ENCODE measurements around the gene TOB1. TPM values are rescaled to one million over a fixed set of nuclear protein-coding genes. Genes with fewer than 3 reads are reported as not detected.

The TOB1 gene
- total and polyA plus RNA-seq, 2 of the 4 experiments (the other 2 are of a cell fraction): 4.3 to 9.0 TPM

- Histone ChIP-seq H3K4ac (ENCODE audit: low read depth, low read length) (no peak overlapping the region), H3K23ac (ENCODE audit: low read depth, low read length) (no peak overlapping the region), H3K27me3 (ENCODE audit: control insufficient read depth, insufficient read depth, low read length) (peaks cover 14% of the 10 kb centered on the region), H3K56ac (ENCODE audit: extremely low read depth, insufficient read depth, low read length) (no peak overlapping the region), H2BK15ac (ENCODE audit: low read depth, low read length) (no peak overlapping the region), H2AK9ac (replicated peaks; ENCODE audit: low read depth, low read length, poor library complexity) (peak overlapping the region; percentile 44), H3K79me1 (ENCODE audit: low read depth in 1 of 2, low read length in 2 of 2) (no peaks in the 10 kb centered on the region), H2AK5ac (ENCODE audit: low read depth, low read length) (no peak overlapping the region), H3K9me3 (ENCODE audit: control insufficient read depth, insufficient read depth, low read length) (no peaks in the 10 kb centered on the region), H4K91ac (ENCODE audit: insufficient read depth, low read depth, low read length) (no peak overlapping the region), H3K9ac (ENCODE audit: low read depth, low read length) (no peak overlapping the region), H3K4me2 (ENCODE audit: low read depth, low read length) (no peak overlapping the region), H3K9me1 (ENCODE audit: insufficient read depth, low read length) (0 out of 2 replicates have a peak, but pooled peaks cover 3% of the 10 kb centered on the region), H4K20me1 (ENCODE audit: insufficient read depth, low read length) (no peaks in the 10 kb centered on the region), H4K8ac (ENCODE audit: low read depth in 2 of 2, low read length in 2 of 2) (0 out of 4 replicates have a peak overlapping the region, but pooled peaks of 1 of the 2 experiments have one; percentile 10), H3K4me3 (ENCODE audit: insufficient read depth, low read depth, low read length) (no peak overlapping the region), H3K4me1 (ENCODE audit: control insufficient read depth, insufficient read depth, low read length) (peaks cover 2% of the 10 kb centered on the region), H2BK20ac (ENCODE audit: low read depth, low read length) (no peak overlapping the region), H3K36me3 (ENCODE audit: control insufficient read depth, insufficient read depth, low read length) (no peaks in the 10 kb centered on the region), H3K14ac (replicated peaks; ENCODE audit: low read depth, low read length) (0 out of 2 replicates have a peak overlapping the region, but pooled peaks have one; percentile 13), H2BK120ac (ENCODE audit: low read depth, low read length) (no peak overlapping the region), H2BK5ac (ENCODE audit: low read depth, low read length, poor library complexity, severe bottlenecking) (no peak overlapping the region), H2AFZ (replicated peaks; ENCODE audit: low read length, poor library complexity) (peak overlapping the region; percentile 78), H3K27ac (ENCODE audit: insufficient read depth, low read length) (no peak overlapping the region), H4K5ac (ENCODE audit: low read depth, low read length) (no peak overlapping the region), H3K18ac (ENCODE audit: low read depth, low read length) (no peak overlapping the region)
- intact Hi-C loops (cut with micrococcal nuclease) (no loop called here), dilution Hi-C loops (cut with HindIII; ENCODE audit: low sequenced_read_pairs, unreplicated experiment) (no loop called here), in situ Hi-C loops (cut with MboI; ENCODE audit: low sequenced_read_pairs) (no loop called here)
- TF ChIP-seq SMC3 (IDR thresholded peaks at IDR 0.05; ENCODE audit: low read depth, low read length) (no peak), RCOR1 (IDR thresholded peaks at IDR 0.05; ENCODE audit: insufficient replicate concordance, low read length) (no peak), BHLHE40 (IDR thresholded peaks at IDR 0.05; ENCODE audit: low read depth, low read length) (0 out of 2 replicates have a peak, but pooled peaks have one; percentile 23), CEBPB (IDR thresholded peaks at IDR 0.05; ENCODE audit: low read depth, low read length) (peak; percentile 25; the same call in 1 of the 2 replicates)
- DNase-seq (peak; percentile 52), ATAC-seq (ENCODE audit: low read depth) (no peak)
- BruUV-seq (replicated peaks): no TSS peak
- CTCF ChIA-PET: no interaction called here
- 59% methylated on average over 8 of the region's 28 CpGs; no CpG with 5 or more reads in 1 of the 2 experiments for WGBS, 2 experiments (ENCODE audit: extremely low coverage in 2 of 2, insufficient read length in 1 of 2)
- POLR2A ChIA-PET (ENCODE audit: unreplicated experiment): no interaction called here
Observed at GRCh38 chr17:50893183-50893993, 27.2 kb upstream of the TOB1 start.
